Epithelial cell of proximal tubule (primary cell): ENCODE measurements around the gene WDR48. TPM values are rescaled to one million over a fixed set of nuclear protein-coding genes. Genes with fewer than 3 reads are reported as not detected.

ENCODE experiments used
- DNase-seq: peaks from one replicate; pipeline ENCODE4 v3.0.0-alpha.2; 2011; ENCODE audit warnings: low read depth
- H3K4me3 ChIP-seq: 2 replicates; pipeline ENCODE4 v1.5.1; 2011; ENCODE audit warnings: low read depth, mild to moderate bottlenecking, low read length
- total RNA-seq: library from RNA; depleted of rRNA; stranded (reverse); fragments of >200 nt; gene quantifications from 2 replicates; pipeline ENCODE4 v1.2.3, GENCODE V29; 2015
- TF ChIP-seq, protein P1 (sequence below): conservative IDR thresholded peaks from 2 replicates; pipeline ENCODE4 v1.5.1; 2012; ENCODE audit warnings: low read depth, mild to moderate bottlenecking, low read length

Gene WDR48
- total RNA-seq, 1 donor from 2014 or later = 29.5 TPM

GRCh38 chr3:39099738-39100499, 48.1 kb downstream of the WDR48 start:
- no peak overlapping the region for H3K4me3 ChIP-seq
- TF ChIP-seq, protein P1, sequence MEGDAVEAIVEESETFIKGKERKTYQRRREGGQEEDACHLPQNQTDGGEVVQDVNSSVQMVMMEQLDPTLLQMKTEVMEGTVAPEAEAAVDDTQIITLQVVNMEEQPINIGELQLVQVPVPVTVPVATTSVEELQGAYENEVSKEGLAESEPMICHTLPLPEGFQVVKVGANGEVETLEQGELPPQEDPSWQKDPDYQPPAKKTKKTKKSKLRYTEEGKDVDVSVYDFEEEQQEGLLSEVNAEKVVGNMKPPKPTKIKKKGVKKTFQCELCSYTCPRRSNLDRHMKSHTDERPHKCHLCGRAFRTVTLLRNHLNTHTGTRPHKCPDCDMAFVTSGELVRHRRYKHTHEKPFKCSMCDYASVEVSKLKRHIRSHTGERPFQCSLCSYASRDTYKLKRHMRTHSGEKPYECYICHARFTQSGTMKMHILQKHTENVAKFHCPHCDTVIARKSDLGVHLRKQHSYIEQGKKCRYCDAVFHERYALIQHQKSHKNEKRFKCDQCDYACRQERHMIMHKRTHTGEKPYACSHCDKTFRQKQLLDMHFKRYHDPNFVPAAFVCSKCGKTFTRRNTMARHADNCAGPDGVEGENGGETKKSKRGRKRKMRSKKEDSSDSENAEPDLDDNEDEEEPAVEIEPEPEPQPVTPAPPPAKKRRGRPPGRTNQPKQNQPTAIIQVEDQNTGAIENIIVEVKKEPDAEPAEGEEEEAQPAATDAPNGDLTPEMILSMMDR = no peak
- DNase-seq = no peak

- no peak for DNase-seq
- no peak overlapping the region for H3K4me3 ChIP-seq
- TF ChIP-seq, protein P1 = no peak
These were observed 48.7 kb downstream of the WDR48 start for GRCh38 chr3:39100500-39100886.

- TF ChIP-seq, protein P1 = peak; percentile 90
- DNase-seq = no peak
- H3K4me3 ChIP-seq = no peak overlapping the region
These were observed 49.3 kb downstream of the WDR48 start for GRCh38 chr3:39101022-39101689.

- TF ChIP-seq, protein P1 = no peak
- no peak for DNase-seq
- H3K4me3 ChIP-seq = no peak overlapping the region
These were observed 50.9 kb downstream of the WDR48 start for GRCh38 chr3:39102504-39103323.

DNA sequence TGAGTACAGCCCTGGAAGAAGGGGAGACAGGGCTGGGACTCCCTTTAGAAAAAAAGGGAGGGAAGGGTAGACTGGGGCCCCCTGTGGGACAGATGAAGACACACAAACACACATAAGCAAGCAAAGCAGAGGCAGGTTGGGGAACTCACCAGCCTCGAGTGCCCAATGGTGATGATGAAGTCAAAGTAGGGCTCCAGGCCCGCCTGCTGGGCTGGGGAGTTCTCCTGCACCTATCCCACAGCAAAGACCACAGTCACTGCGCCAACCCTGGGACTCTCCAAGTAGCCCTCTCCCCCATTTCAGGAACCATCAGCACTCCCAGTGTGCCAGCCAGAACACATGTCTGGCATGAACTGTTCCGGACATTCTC, 51.5 kb downstream of the WDR48 start:
- DNase-seq = no peak
- no peak overlapping the region for H3K4me3 ChIP-seq
- TF ChIP-seq, protein P1 = peak; percentile 5

DNA sequence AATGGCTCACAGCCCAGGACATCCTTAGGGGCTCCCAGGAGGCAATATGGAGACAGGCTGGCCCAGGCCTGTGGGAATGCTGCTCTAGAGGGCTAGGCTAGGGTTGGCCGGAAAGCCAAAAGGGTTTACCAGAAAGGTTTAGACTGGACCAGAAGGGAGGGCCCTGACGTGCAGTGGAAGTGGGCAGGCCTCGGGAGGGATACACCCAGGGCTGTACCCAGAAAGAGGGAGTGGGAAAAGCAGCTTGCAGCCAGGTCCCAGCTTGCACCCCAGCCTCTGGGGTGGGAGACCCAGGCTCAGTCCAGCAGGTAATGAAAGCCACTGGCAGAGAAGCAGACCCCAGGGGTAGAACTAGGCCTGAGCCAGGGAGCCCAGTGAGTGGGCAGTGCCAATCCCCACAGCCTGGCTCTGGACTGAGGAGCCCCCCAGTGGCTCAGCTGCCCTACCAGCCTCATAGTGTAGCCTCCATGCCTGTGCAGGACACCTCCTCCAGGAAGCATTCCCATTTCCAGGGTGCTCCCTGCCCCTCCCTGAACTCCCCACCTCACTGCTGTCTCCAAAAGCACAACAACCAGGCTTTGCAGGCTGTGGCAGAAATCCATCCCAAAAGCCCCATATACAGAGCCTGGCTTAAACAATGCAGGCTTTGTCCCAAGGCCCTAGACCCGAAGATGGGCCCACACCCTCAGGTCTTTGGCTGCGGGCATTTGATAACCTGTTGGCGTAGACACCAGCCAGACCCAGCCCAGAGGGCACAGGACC, 52.2 kb downstream of the WDR48 start:
- no peak for DNase-seq
- no peak overlapping the region for H3K4me3 ChIP-seq
- TF ChIP-seq, protein P1 = no peak
